ENCODE results near the gene ETV6.

Gene ETV6

GRCh38 chr12:11729439-11730150, 80.1 kb downstream of the ETV6 start:
- H3K4me3 ChIP-seq (replicated peaks; ENCODE audit: low read depth, low read length), result no peak overlapping the region
- TF ChIP-seq, protein P1, sequence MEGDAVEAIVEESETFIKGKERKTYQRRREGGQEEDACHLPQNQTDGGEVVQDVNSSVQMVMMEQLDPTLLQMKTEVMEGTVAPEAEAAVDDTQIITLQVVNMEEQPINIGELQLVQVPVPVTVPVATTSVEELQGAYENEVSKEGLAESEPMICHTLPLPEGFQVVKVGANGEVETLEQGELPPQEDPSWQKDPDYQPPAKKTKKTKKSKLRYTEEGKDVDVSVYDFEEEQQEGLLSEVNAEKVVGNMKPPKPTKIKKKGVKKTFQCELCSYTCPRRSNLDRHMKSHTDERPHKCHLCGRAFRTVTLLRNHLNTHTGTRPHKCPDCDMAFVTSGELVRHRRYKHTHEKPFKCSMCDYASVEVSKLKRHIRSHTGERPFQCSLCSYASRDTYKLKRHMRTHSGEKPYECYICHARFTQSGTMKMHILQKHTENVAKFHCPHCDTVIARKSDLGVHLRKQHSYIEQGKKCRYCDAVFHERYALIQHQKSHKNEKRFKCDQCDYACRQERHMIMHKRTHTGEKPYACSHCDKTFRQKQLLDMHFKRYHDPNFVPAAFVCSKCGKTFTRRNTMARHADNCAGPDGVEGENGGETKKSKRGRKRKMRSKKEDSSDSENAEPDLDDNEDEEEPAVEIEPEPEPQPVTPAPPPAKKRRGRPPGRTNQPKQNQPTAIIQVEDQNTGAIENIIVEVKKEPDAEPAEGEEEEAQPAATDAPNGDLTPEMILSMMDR (IDR thresholded peaks at IDR 0.05; ENCODE audit: low read length, missing control alignments), result no peak
- DNase-seq (ENCODE audit: low read depth), result no peak

DNA sequence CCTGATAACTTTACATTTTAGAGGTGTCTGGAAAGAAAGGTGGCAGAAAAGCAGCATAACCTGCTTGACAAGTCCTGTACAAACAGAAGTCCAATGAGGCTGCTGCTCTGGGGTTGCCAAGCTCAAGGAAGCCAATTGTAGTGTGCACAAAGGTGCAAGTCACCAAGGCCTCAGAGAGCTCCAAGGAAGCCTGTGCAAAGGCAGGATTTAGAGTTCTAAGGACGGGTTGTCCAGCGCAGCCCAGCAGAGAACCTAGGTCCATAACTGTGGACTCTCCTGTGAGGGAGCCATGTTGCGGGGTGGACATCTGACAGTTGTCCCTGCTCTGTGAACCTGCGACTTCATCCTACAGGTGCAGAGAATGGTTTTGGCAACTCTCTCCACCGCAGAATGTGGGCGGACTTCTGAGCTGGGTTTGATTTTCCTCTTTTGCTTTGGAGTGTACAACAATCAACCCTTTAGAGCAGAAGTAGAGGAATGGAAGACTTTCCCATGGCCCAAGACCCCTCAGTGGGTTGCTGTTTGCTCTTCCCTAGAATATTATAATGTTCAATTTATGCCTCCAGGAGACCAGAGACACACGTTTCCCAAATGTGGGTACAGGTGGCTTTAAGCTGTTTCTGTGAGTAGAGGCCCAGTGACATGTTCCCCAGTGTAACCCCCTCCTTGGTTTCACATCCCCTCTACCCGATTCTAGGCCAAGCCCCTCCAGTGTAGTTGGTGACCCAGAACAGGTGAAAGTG, 81.0 kb downstream of the ETV6 start:
- no peak for DNase-seq (ENCODE audit: low read depth)
- TF ChIP-seq, protein P1 (IDR thresholded peaks at IDR 0.05; ENCODE audit: low read length, missing control alignments), result no peak
- no peak overlapping the region for H3K4me3 ChIP-seq (replicated peaks; ENCODE audit: low read depth, low read length)

DNA sequence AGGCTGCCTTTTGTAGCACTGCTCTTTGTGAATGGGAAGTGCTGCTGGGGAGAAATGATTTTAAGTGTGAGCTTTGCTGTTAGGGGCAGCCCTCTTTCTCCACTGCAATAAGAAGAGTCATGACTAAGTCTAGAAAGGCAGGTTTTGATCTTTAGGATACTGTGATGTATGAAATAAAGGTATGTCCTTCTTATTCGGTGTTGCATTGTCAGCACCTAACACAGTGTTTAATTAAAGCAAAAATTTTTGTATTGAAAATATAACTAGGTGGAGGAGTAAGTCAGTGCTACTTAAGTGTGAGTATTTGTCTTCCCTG, 81.5 kb downstream of the ETV6 start:
- no peak for DNase-seq (ENCODE audit: low read depth)
- H3K4me3 ChIP-seq (replicated peaks; ENCODE audit: low read depth, low read length), result no peak overlapping the region
- TF ChIP-seq, protein P1 (IDR thresholded peaks at IDR 0.05; ENCODE audit: low read length, missing control alignments), result no peak

DNA sequence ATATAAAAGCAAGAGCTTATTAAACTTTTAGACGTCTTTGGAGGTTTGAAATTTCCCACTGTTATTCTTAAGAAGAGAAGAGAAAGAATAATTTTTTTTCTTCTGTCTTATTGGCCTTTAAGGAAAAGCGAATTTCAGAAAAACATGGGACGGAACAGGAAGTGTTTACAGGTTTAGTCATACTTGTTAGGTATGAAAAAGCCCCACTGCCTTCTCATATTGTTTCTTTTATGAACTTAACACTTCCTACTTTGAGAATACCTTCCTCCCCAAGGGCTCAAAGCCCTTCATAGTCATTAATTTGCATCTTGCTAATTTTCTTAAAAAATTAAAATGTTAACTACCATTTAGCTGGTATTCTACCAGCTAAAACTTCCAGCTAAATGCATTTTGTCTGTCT, 82.0 kb downstream of the ETV6 start:
- no peak overlapping the region for H3K4me3 ChIP-seq (replicated peaks; ENCODE audit: low read depth, low read length)
- DNase-seq (ENCODE audit: low read depth), result peak; percentile 75
- TF ChIP-seq, protein P1 (IDR thresholded peaks at IDR 0.05; ENCODE audit: low read length, missing control alignments), result no peak

DNA sequence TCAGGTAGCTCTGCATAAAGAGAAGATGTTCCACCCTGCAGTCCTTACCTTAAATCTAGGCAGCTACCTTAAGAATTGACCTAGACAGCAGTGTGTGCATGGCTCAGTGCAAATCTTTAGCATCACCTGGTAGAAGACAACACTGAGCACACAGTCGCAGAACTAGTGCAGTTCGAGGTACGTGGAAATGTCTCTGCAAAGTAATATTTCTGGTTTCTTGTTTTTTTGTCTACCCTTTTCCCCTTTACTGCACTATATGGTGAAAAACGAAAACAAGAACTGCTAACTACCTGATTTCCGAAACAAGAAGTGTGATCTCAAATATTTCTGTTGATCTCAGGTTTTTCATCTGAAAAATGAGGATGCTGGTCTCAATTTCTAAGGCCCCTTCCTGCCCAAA, 82.5 kb downstream of the ETV6 start:
- H3K4me3 ChIP-seq (replicated peaks; ENCODE audit: low read depth, low read length), result no peak overlapping the region
- TF ChIP-seq, protein P1 (IDR thresholded peaks at IDR 0.05; ENCODE audit: low read length, missing control alignments), result no peak
- DNase-seq (ENCODE audit: low read depth), result no peak

GRCh38 chr12:11732715-11733114, 83.2 kb downstream of the ETV6 start:
- no peak for DNase-seq (ENCODE audit: low read depth)
- TF ChIP-seq, protein P1 (IDR thresholded peaks at IDR 0.05; ENCODE audit: low read length, missing control alignments), result no peak
- no peak overlapping the region for H3K4me3 ChIP-seq (replicated peaks; ENCODE audit: low read depth, low read length)
